AG09319 (cell line): ENCODE results near the gene LMX1A.

Experiments
- DNase-seq: peaks from one replicate; pipeline ENCODE4 v3.0.0-alpha.2; 2010; ENCODE audit warnings: low read depth; ENCODE audit errors: extremely low read depth
- TF ChIP-seq, protein P1 (sequence below): IDR thresholded peaks from 2 replicates; pipeline ENCODE4 v1.5.1; 2011; ENCODE audit warnings: low read depth, mild to moderate bottlenecking, inconsistent platforms, low read length, moderate library complexity

The LMX1A gene

DNA sequence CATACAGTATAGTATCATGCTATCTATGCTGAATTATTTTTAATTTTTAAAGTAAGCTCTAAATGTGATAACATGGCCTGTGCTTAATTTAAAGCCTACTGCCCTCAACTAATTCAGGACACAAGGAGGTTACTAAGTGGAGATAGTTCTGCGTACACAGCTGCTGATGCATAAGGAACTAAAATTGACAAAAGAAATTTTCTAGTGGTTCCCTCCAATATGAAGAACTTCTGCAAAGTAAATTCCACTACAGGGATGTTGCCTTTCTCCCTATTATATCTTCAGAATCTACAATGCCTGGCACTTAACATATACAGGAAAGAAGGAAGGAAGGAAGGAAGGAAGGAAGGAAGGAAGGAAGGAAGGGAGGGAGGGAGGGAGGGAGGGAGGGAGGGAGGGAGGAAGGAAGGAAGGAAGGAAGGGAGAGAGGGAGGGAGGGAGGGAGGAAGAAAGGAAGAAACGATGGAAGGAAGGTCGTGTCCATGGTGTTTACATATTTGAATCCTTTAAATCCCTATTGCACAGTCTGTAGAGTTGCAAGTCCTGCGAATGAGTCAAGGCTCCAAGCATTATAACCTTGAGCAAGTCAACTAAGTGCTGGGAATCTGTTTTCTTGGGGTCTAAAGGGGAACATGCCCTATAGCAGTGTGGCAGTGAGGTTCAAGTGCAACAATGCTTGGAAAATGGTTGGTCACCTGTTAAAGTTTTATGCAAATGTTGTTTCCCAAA is 171.2 kb downstream of the LMX1A start:
- TF ChIP-seq, protein P1, sequence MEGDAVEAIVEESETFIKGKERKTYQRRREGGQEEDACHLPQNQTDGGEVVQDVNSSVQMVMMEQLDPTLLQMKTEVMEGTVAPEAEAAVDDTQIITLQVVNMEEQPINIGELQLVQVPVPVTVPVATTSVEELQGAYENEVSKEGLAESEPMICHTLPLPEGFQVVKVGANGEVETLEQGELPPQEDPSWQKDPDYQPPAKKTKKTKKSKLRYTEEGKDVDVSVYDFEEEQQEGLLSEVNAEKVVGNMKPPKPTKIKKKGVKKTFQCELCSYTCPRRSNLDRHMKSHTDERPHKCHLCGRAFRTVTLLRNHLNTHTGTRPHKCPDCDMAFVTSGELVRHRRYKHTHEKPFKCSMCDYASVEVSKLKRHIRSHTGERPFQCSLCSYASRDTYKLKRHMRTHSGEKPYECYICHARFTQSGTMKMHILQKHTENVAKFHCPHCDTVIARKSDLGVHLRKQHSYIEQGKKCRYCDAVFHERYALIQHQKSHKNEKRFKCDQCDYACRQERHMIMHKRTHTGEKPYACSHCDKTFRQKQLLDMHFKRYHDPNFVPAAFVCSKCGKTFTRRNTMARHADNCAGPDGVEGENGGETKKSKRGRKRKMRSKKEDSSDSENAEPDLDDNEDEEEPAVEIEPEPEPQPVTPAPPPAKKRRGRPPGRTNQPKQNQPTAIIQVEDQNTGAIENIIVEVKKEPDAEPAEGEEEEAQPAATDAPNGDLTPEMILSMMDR = no peak
- DNase-seq = no peak

- DNase-seq = no peak
- TF ChIP-seq, protein P1 = no peak
Measured at GRCh38 chr1:165182975-165183374, 173.5 kb downstream of the LMX1A start.

DNA sequence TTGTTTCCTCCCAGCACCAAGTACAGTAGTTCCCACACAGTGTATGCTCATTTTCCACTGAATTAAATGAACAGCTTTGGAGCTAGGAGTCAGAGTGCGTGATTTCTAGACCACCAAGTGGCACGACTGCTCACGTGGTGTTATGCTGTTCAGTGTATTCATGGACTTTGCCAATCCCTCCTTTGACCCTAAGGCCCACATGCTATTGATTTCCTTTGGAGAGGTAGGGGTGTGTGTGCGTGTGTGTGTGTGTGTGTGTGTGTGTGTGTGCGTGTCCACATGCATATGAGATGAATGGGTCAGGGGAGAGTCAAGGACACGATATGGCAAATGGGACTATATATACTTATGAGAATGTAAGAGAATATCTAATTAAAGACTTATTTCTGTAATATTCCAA is 177.2 kb downstream of the LMX1A start:
- TF ChIP-seq, protein P1 = no peak
- no peak for DNase-seq

DNA sequence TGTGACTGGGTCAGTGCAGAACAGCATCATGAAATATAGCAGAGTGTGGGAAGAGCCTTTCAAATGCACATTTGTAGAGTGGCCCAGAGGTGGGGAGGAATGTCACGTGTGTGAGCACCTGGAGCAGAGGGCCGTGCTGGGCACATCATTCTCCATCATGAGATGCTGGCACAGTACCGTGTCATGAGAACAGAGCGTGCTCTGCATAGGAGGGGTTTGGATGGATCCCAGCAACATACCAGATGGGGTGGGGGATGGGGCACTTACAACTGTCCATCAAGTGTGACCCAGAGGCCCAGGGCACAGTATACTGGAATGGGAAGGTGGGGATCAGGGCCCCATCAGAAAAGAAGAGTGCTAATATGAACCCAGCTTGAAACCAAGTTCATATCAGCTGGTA is 182.0 kb downstream of the LMX1A start:
- TF ChIP-seq, protein P1 = no peak
- DNase-seq = no peak

DNA sequence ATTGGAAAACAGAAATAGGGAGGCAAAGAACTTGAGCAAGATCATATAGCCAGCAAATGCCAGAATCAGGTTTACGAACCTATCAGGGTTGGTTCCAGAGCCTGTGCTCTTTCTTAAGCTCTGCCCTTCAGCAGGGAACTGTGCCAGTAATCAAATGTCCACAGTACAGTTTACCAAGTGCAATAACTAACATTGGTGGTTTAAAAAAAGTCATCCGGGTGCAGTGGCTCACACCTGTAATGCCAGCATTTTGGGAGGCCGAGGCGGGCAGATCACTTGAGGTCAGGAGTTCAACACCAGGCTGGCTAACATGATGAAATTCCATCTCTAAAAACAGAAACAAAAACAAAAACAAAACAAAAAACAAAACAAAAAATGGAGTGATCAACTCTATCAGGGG is 182.7 kb downstream of the LMX1A start:
- no peak for DNase-seq
- TF ChIP-seq, protein P1 = no peak

DNA sequence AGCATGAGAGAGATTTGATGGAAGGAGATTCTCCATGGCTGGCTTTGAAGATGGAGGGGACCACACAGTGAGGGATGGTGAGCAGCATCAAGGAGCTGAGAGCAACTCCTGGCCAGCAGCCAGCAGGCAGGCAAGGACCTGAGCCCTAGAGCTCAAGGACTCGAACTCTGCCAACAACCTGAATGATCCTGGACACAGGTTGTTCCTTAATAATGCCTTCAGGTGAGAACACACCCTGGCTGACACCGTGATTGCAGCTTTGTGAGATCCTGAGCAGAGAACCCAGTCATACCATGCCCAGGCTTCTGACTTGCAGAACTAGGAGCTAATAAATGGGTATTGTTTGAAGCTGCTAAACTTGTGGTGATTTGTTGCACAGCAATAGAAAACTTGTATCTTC is 183.1 kb downstream of the LMX1A start:
- DNase-seq = no peak
- TF ChIP-seq, protein P1 = no peak

GRCh38 chr1:165172666-165173065 is 183.8 kb downstream of the LMX1A start:
- TF ChIP-seq, protein P1 = no peak

More at GRCh38 chr1:165172666-165173065, 183.8 kb downstream of the LMX1A start:
- no peak for DNase-seq
